Measurements from ENCODE around the gene TREX2.

- TF ChIP-seq CTCF (IDR thresholded peaks at IDR 0.05) (no peak), POLR2A (IDR thresholded peaks at IDR 0.05) (no peak)
Measured at GRCh38 chrX:153493085-153493484, 47.2 kb upstream of the TREX2 start.
